GM21423 (cell line): ENCODE measurements around the gene SLC7A6OS.

ENCODE experiments used
- ATAC-seq: cut with Tn5 transposase; IDR thresholded peaks from one replicate; pipeline ENCODE4 v1.9.1; 2021; ENCODE audit warnings: mild to moderate bottlenecking, moderate library complexity; ENCODE audit not compliant: unreplicated experiment

Gene SLC7A6OS

DNA sequence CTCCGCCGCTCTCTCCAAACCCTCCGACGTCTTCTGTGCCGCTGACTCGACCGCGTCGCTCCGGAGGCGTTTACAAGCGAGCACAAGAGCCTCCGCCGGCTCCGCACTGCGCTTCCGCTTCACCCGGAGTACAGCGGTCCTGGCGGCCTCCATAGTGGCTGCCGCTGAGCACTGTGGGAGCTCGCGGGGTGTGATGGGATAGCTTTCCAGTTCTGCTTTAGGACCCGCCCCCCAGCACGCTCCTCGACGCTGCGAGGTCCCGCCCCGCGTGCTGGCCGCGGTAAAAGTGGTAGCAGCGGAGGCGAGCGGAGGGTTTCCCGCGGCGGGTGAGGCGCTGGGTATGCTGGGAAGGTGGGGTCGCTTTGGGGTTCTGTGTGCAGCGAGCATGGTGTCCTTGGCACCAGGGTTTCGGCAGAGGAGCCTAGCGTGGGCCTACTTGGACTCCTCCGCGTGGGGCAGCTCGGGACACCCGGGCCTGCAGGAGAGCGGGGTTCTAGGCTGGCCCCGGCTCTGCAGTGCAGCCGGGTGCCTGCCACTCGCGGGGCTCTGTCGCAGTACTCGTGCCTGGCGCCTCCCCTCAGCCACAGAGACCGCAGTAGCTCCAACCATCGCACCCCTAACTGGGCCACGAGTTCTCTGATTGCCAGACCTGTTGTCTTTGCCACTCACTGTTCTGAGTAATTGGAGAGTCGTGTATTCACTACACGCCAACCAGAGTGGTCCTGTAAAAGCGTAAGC, at the start of gene SLC7A6OS, which contains the start of gene PRMT7:
TSS of gene SLC7A6OS (minus strand) at position 173 of the 738 bp plus-strand sequence. CDS start at position 153, 20 bp downstream.
TSS of gene PRMT7 (plus strand) at position 246 of the 738 bp plus-strand sequence. CDS start 4,961 bp downstream, outside the sequence.
- ATAC-seq = peak; percentile 97

DNA sequence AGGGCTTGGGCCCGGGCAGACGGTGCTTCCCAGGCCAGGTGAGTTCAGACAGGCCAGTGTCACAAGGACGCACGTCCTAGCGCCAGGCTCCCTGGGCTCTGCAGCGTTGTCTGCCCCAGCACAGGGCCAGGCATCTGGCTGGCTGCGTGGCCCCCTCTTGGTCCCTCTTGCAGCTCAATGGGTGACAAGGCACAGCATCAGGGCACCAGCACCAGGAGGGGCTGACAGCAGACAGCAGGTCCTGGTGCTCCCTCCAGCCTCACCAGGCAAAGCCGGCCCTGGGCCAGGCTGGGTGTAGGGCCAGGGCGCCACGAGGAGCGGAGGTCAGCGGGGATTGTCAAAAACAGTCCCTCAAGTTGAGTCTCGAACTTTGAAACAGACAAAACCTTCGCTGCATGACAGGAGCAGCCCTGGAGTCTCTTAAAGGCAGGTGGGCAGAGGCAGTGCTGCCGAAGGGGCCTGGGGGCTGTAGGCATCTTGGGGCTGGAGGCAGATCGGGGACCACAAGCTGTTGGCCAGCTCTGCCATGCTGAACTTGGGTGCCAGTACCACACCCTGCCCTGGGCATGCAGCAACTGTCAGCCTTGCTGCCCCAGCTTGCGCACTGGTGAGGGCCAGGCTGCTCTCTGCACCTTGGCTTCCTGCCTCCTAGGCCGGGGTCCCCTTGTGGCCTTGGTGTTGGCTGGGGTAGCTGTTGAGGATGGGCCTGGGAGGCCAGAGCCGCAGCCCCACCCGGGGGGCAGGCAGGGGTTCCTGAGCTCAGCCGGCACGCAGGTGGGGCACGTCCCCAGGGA, 48.8 kb upstream of the SLC7A6OS start:
- no peak for ATAC-seq

DNA sequence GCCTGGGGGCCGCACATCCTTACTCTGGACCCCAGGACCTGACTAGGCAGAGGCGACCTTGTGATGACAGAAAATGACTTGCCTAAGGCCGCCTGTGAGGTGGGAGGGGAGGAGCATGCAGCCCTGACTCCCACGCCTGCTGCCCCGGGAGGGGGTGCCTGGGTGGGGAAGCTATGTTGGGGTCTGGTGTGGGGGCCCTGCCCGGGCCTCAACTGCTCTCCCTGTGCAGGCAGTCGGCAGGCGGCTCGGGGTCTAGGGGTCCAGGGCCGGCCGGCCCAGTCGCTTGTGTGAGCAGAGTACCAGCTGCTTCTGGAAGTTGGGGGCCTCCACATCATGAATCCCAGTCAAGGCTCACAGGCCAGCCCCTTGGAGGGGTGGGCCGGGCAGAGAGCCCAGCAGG, 48.2 kb upstream of the SLC7A6OS start:
- ATAC-seq = no peak

DNA sequence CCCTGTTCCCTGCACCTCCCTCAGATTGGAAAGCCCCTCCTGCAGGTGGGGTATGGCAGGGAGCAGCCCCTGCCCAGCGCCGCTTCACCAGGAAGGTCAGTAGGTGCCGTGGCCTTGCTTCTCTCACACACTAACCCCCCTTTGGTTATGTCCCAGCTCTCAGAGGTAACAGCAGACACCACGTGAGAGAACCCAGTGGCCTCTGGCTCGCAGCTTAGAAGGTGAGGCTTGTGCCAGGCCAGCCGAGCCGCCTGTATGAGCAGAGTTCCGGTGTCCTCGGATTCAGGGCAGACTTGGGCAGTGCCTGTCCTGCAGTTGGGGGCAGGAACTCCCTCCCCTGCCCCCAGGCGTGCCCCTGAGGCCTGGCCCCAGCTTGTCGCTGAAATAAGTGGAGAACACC, 47.2 kb upstream of the SLC7A6OS start:
- no peak for ATAC-seq

DNA sequence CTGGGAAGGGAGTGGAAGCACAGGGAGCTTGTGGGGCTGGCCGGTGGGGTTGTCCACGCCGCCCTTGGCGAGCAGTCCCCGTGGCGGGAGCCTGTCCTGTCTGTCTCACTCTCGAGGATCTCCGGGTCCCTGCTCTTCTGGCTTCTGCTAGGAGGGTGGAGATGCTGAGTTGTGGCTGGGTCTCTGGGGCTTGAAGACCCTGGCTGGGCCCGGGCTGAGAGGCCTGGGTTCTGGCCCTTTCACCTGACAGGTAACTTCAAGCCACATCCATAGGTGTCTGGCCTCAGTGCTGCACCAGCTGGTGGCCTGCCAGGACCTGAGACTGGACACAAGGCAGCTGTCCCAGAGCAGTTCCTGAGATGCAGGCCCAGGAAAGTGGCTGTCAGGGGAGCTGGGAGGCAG, 46.8 kb upstream of the SLC7A6OS start:
- ATAC-seq = no peak

DNA sequence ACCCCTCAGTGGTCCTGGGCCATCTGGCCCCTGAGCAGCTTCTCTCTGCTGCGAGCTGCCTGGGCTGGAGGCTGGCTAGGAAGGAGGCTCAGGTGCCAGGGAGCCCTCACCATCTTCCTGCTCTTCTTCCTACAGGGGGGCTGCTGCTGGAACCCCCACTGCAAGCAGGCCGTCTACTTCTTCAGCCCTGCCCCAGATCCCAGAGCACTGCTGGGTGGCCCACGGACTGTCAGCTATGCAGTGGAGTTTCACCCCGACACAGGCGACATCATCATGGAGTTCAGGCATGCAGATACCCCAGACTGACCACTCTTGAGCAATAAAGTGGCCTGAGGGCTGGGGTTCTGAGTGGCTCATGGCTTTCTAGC, 46.2 kb upstream of the SLC7A6OS start:
- no peak for ATAC-seq

DNA sequence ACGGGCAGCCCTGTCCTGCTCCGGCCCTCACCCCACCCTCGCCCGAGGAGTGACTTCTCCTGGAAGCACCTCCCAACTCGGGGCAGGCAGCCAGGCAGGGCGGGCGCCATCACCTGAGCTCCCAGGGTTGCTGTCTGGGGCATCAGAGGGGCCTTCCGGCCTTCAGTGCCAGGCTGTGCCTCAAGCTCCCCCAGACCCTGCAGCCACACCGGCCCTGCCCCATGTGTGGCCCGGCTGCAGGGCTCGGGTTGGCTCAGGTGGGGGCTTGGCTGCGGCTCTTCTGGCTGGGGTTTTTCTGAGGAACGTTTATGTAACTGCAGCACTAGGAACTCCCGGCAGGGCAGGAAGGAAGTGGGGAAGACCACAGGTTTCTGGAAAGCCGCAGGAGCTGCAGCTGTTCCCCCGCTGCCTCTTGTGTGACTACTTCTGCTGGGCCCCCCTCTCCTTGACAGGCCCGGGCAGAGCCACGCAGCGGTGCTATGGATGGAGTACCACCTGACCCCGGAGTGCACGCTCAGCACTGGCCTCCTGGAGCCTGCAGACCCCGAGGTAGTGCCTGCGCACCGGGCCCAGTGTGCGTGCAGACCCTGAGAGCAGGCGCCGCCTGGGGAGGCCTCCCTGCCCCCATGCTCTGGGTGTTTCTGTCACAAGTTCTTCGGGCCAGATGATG, 45.6 kb upstream of the SLC7A6OS start:
- peak; percentile 78 for ATAC-seq

DNA sequence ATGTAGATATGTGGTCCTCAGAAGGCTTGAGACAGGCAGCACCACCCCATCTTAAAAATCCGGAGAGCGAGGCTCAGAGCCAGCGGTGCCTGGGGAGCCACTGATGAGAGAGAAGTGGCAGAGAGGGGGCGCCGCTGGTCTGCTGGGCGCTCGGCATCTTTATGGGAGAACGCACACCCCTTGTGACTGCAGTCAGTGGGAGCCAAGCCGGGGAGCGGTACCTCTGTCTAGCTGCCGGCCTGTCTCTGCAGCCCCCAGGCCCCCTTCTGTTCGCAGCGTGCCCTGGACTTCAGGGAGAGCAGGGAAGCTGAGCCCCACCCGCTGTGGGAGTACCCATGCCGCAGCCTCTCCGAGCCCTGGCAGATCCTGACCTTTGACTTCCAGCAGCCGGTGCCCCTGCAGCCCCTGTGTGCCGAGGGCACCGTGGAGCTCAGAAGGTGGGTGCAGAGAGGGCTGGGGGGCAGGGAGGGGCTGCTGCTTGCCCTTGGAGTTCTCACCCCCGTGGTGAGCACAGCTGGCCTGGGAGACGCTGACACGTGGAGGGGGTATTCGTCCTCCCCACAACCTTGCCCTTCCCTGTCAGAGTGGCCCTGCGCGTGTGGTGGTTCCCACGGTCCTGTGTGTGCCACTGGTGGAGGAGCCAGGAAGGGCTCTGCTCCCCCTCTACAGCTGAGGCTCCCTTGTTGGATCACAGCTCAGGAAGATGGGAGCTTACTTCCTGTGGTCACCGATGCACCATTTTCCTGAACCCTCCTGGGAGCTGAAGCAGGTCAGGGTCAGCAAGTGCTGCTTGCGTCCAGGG, 44.9 kb upstream of the SLC7A6OS start:
- no peak for ATAC-seq

DNA sequence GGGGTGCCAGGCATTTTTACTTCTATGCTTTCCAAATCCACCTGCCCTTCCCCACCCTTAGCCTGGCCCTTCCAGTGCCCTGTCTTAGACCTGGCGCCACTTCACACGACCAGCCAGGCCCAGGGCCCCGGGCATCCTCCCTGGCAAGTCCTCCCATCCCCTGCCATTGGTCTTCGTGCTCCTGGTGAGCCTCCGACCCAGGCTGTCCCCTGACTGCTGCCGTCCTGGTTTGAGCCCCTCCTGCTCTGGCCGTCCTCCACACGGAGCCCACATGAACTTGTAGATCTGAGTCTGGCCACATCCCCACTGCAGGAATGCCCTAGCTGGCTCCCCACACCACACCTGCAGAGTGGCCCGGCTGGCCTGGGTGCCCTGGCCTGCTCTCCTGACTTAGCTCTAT, 44.1 kb upstream of the SLC7A6OS start:
- ATAC-seq = no peak

DNA sequence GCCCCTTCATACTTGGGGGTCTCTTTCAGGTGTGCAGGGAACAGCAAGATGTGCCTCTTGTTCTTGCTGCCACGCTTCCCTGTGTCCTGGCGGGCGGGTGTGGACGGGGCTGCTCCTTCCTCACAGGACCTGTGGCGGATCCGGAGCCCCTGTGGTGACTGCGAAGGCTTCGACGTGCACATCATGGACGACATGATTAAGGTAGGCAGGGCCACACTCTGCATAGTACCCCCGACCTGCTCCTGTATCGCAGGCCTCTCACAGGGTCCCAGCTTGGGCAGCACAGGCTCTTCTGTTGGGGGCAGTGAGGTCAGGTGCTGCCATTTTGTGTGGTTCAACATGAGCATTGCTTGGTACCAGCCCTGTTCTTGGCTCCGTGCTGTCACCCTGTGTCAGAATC, 42.6 kb upstream of the SLC7A6OS start:
- ATAC-seq = no peak

DNA sequence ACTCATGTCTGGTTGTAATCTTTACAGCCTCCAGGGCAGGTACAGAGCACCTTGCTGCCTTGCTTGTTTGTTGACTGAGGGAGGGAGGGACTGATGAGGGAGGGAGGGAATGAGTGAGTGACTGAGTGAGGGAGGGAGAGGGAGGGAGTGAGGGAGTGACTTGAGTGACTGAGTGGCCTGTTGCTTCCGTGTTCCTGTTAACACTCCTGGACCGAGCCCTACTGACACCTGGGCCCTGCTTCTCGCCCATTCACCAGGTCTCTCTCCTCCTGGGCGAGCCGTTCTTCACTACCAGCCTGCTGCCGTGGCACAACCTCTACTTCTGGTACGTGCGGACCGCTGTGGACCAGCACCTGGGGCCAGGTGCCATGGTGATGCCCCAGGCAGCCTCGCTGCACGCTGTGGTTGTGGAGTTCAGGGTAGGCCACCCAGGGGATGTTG, 41.3 kb upstream of the SLC7A6OS start:
- ATAC-seq = no peak

DNA sequence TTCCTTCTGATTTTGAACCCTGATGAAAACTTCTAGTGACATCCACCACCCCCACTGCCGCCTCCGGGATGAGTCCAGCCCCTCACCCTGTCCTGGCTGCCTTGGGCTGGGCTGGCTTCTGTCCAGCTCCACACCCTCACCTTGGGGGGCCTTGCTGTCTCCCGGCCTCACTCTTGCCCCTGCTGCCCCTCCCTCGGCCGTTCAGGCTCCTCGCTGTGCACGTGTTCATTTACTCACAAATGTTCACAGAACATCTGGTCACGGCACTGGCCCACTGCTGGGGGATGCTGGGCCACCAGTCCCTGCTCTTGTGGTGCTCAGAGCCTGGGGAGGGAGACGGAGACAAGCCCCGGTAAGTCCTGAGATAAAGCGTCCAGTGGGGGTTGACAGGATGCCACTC, 40.7 kb upstream of the SLC7A6OS start:
- no peak for ATAC-seq

DNA sequence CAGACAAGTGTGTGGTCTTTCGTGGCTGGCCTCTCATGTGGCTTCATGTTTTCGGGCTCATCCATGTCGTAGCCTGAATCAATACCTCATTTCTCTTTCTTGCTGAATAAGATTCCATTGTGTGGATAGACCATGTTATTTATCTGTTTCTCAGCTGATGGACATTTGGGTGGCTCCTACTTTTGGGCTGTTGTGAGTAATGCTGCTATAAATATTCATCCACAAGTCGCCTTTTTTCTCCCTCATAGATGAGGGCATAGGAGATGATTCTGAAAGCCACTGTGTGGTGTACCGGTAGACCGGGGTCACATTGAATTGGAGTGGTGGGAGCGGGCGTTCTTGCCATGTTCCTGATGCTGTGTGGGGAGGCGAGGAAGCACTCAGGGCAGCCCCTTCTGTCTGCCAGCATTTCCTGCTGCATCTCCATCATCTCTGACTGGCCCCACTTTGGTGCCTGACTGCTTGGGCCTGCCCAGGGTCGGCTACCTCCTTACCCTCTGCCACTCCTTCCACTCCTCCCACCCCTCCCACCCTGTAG, 40.1 kb upstream of the SLC7A6OS start:
- ATAC-seq = no peak

DNA sequence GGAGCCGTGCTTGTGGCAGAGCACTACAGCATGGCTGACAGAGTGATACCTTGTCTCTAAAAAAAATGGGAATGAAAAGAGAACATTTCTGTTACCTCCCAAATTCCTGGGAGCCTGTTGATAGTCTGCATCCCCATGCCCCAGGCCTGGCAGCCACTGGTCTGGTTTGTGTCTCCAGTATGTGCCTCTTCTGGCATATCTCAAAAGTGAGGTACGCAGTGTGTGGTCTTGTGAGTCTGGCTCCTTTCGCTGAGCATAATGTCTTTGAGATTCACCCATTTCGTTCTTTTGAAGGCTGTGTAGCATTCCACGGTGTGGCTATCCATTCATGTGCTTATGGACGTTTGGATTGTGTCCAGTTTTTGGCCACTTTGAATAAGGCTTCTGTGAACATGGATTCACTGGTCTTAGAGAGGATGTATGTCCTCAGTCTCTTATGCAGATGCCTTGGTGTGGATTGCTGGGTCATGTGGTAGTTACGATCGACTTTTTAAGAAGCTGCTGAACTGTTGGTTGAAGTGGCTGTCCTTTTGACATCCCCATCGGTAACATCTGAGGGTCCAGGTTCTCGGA, 39.2 kb upstream of the SLC7A6OS start:
- no peak for ATAC-seq

DNA sequence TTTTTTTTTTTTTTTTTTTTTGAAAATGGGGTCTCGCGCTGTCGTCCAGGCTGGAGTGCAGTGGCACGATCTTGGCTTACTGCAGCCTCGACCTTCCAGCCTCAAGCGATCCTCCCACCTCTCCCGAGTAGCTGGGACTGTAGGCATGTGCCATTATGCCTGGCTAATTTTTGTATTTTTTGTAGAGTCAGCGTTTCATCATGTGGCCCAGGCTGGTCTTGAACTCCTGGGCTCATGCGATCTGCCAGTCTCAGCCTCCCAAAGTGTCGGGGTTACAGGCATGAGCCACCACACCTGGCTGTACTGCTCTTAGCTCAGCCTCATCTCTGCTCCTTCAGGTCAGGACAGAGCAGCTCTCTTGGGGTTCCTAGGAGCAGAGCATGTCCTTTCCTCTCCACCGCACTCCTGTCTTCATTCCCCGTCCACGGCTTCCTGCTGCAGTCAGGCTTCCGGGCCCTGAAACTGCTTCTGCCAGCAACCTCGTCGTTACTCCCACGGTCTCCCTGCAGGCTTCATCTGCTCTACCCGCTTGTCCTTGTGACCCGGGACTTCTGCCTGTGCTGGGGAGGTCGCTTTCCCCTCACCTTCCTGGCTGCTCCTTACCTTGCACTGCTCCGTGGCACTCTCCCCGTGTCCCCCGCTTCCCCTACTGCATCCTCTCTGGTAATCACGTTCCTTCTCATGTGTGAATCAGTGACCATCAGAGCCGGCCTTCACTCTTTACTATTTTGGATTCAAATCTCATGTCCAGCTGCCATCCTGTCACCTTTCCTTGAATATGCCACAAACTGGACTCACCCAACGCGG, 38.1 kb upstream of the SLC7A6OS start:
- ATAC-seq = no peak

DNA sequence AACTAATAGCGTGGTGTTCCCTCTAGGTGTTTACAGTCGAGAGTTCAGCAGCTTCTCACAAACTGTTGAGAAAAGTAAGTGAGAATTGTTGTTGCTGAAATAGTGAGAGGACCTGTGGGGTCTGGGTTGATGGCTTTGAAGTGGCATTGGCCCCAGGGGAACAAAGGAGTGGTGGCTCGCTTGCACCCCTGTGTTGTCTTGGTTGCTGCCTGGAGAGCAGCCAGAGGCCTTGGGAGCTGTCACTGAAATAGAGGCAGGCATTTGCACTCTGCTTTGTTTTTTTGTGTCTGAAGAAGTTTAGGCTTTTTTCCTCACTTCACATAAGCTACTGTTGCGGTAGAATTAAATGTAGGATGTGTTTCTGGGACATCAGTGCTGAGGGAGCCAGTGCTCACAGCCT, 36.9 kb upstream of the SLC7A6OS start:
- no peak for ATAC-seq

DNA sequence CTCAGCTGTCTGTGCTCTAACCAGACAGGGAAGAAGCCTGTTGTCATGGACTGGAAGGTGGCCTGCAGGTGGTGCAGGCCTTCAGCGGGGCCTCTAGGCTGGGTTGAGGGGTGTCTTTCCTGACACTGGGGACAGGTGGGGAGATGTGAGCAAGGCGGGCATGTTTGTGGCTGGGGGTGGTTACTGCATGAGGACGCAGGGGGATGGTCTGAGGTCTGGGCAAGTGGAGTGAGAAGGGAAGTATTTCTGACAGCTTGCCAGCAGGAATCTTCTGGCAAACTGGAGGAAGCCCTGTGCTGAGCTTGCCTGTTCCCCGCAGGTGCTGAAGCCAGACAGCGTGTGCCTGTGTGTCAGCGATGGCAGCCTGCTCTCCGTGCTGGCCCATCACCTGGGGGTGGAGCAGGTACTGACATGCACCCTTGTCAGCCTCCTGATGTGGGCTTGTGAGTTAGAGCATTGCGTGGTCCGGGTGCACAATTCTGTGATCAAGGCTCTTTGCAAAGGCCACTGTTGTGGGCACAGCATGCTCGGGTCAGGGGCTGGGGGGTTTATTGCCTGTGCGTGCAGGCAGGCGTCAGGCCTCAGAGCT, 36.2 kb upstream of the SLC7A6OS start:
- ATAC-seq = no peak

DNA sequence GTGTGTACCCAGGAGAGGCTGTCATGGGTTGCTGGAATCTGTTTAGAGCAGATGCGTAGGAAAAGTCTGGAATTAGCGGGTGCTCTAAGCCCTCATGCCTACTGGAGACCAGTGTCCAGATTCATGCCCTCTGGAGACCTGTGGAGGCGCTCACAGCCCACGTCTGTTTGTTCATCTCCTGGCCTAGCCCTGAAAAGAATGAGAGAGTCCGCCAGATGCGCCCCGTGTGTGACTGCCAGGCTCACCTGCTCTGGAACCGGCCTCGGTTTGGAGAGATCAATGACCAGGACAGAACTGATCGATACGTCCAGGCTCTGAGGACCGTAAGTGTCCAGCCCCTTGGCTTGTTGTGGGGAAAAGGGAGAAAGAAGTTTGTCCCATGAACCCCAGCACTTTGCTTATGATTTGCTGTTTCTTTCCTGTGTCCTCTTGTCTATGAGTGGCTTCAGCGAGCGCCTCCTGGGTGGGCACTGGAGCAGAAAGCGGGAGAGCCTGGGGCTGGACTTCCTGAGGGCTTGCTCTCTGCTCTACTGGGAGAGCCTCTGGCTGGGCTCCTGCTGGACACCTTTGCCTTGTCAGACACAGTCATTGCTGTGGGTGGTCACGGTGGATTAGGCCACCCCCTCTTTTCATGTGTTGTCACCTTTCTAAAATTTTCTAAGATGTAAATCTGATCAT, 35.4 kb upstream of the SLC7A6OS start:
- no peak for ATAC-seq
